Right lobe of liver (tissue), 4 donors: ENCODE data around the gene WASF3.

Source experiments
- CTCF ChIP-seq, 4 donors: fragments of 200-600 bp in 3 of 4; fragments of 450-650 bp in 1 of 4; IDR thresholded peaks; one replicate each; pipeline versions ENCODE4 v1.5.1 to v1.8.0; 2016 to 2022; ENCODE audit warnings: antibody characterized with exemption in 4 of 4, mild to moderate bottlenecking in 2 of 4
- POLR2A ChIP-seq: fragments of 450-650 bp; IDR thresholded peaks from one replicate; pipeline ENCODE4 v1.6.1; 2017; ENCODE audit warnings: antibody characterized with exemption, mild to moderate bottlenecking
- donor health status: DM: no; HTN: no; CAD: no.
- donor health status: DM: no; HTN: no; CAD: no.
- donor health status: DM: no; HTN: yes; CAD: no.

DNA sequence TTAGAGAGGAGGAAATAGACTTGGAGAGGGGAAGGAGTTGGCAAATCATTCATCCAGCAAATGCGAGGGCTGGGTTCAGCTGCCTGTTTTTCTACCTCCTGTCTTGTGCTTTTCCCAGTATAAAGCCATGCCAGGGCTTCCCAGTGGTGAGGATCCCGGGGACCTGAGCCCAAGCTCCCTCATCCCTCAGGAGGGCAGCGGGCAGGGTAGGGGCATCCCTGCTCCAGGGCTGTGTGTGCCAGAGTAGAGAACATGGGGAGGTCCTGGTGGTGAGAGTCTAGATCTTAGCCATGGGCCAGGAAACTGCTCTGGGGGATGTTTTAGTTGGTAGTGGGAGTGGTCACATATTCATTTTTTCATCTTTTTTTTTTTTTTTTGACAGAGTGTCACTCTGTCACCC, 159.5 kb downstream of the WASF3 start:
- TF ChIP-seq CTCF (IDR thresholded peaks at IDR 0.05) (no peak), POLR2A (no peak)
